ENCODE results near the gene IER3. TPM values are rescaled to one million over a fixed set of nuclear protein-coding genes. Genes with fewer than 3 reads are reported as not detected.
A peak's percentile ranks its signal among the peaks of the same experiment; 100 is the strongest.

The IER3 gene
- total RNA-seq (2021) (61.2 to 82.4 TPM (median 61.5 TPM) in 3 replicates), Bru-seq, nascent RNA (percentile 99 among the genes with signal in this experiment)
- long read RNA-seq, experiment 1, transcript IER3-201 (2 exons, 1,244 nt), result major isoform, 11 of 12 reads
- long read RNA-seq, experiment 1, partial matches to known transcripts, result 0 of 12 reads
- long read RNA-seq, experiment 1, other reads (novel, unspliced or antisense), result 0 of 12 reads
- long read RNA-seq, experiment 2, transcript IER3-201 (2 exons, 1,244 nt), result major isoform, 65 of 79 reads
- long read RNA-seq, experiment 2, transcript IER3-202 (1 exons, 1,350 nt), result minor isoform, 10 of 79 reads
- long read RNA-seq, experiment 2, partial matches to known transcripts, result 0 of 79 reads
- long read RNA-seq, experiment 2, other reads (novel, unspliced or antisense), result 4 of 79 reads
- long read RNA-seq, experiment 3, transcript IER3-201 (2 exons, 1,244 nt), result major isoform, 148 of 151 reads
- long read RNA-seq, experiment 3, partial matches to known transcripts, result 0 of 151 reads
- long read RNA-seq, experiment 3, other reads (novel, unspliced or antisense), result 1 of 151 reads

- peaks cover 31% of the 10 kb centered on the region for H3K36me3 Mint-ChIP-seq
- ChIA-PET POLR2A (interaction anchor here (0.6 to 1.3 kb wide), 10 partner anchors 10 to 373 kb away, joined by 3 to 4 read pairs (median 3); partner anchors contain the start of gene MDC1), CTCF (interaction anchor here (0.8 to 2.8 kb wide), 8 partner anchors 8 to 336 kb away, joined by 3 to 13 read pairs (median 4); no protein-coding TSS in a partner anchor)
- peaks cover 32% of the 10 kb centered on the region for H3K4me1 Mint-ChIP-seq
- peak within 1 kb of the TSS; percentile 98 for H3K4me3 Mint-ChIP-seq
- no peaks in the 10 kb centered on the region for H3K9me3 Mint-ChIP-seq
- H3K27me3 Mint-ChIP-seq (ENCODE audit: low read depth), result peaks cover 5% of the 10 kb centered on the region; the same call in 1 of the 2 replicates
- peak within 1 kb of the TSS; percentile 95 for H3K27ac Mint-ChIP-seq
- ATAC-seq, result peak; percentile 43
- peak; percentile 82 for DNase-seq (ENCODE audit: low spot score)
- peak; percentile 60; the same call in 1 of the 2 replicates for TF ChIP-seq FOXP4 (CRISPR knock-in tag; IDR thresholded peaks at IDR 0.05)
- no peak for TF ChIP-seq SOX15 (CRISPR knock-in tag; IDR thresholded peaks at IDR 0.05)
- TF ChIP-seq JAZF1 (CRISPR knock-in tag; IDR thresholded peaks at IDR 0.05), result no peak
- no peak for TF ChIP-seq MXD4 (CRISPR knock-in tag; IDR thresholded peaks at IDR 0.05; ENCODE audit: borderline replicate concordance)
- TF ChIP-seq NR1H2 (CRISPR knock-in tag; IDR thresholded peaks at IDR 0.05), result no peak
- no peak for TF ChIP-seq NFE2L1 (CRISPR knock-in tag; IDR thresholded peaks at IDR 0.05)
- peak; percentile 45; the same call in 1 of the 2 replicates for TF ChIP-seq TEAD1 (CRISPR knock-in tag; IDR thresholded peaks at IDR 0.05)
- TF ChIP-seq E2F4 (CRISPR knock-in tag; IDR thresholded peaks at IDR 0.05; ENCODE audit: borderline replicate concordance, low read depth), result no peak
- no peak for TF ChIP-seq AR (CRISPR knock-in tag; IDR thresholded peaks at IDR 0.05)
- TF ChIP-seq ETV6 (CRISPR knock-in tag; IDR thresholded peaks at IDR 0.05), result peak; percentile 79; the same call in 1 of the 2 replicates
- TF ChIP-seq ZNF671 (CRISPR knock-in tag; IDR thresholded peaks at IDR 0.05), result no peak
- no peak for TF ChIP-seq ATF3 (CRISPR knock-in tag; conservative IDR thresholded peaks at IDR 0.05)
- no peak for TF ChIP-seq RORB (CRISPR knock-in tag; IDR thresholded peaks at IDR 0.05)
- no peak for TF ChIP-seq EMX1 (CRISPR knock-in tag; IDR thresholded peaks at IDR 0.05)
- TF ChIP-seq FOXK1 (CRISPR knock-in tag; IDR thresholded peaks at IDR 0.05), result peak; percentile 49; the same call in 1 of the 2 replicates
- peak; percentile 39; the same call in 1 of the 2 replicates for TF ChIP-seq MYBL2 (CRISPR knock-in tag; IDR thresholded peaks at IDR 0.05)
- TF ChIP-seq ZMAT4 (CRISPR knock-in tag; IDR thresholded peaks at IDR 0.05), result peak; percentile 39; the same call in 1 of the 2 replicates
- TF ChIP-seq GABPB1 (CRISPR knock-in tag; IDR thresholded peaks at IDR 0.05), result peak; percentile 61; the same call in 1 of the 2 replicates
- no peak for TF ChIP-seq TCF7 (CRISPR knock-in tag; IDR thresholded peaks at IDR 0.05; ENCODE audit: low read depth)
- no peak for TF ChIP-seq ESRRA (CRISPR knock-in tag; IDR thresholded peaks at IDR 0.05; ENCODE audit: borderline replicate concordance)
- TF ChIP-seq PREB (CRISPR knock-in tag; IDR thresholded peaks at IDR 0.05; ENCODE audit: borderline replicate concordance), result no peak
- TF ChIP-seq ZNF138 (CRISPR knock-in tag; conservative IDR thresholded peaks at IDR 0.05), result no peak
- TF ChIP-seq USF2 (CRISPR knock-in tag; IDR thresholded peaks at IDR 0.05), result no peak
- no peak for TF ChIP-seq MLX (CRISPR knock-in tag; IDR thresholded peaks at IDR 0.05)
These were observed at the start of gene IER3 for GRCh38 chr6:30744054-30744805. TSS of gene IER3 (minus strand) at chr6:30744547. CDS start at chr6:30744518, 29 bp downstream.

Measured in WTC11 (cell line).